OCI-LY7 (cell line): Measurements from ENCODE around the gene SRRT. TPM values are rescaled to one million over a fixed set of nuclear protein-coding genes. Genes with fewer than 3 reads are reported as not detected.

Experiments
- Bru-seq: library from RNA; stranded (reverse); fragments of 400-500 nt; gene quantifications from one replicate; lab custom pipeline; 2021; lab: Mats Ljungman, UMichigan
- BruChase-seq, 2 experiments: library from RNA; stranded (reverse); fragments of 400-500 nt; gene quantifications; one replicate each; lab custom pipeline; 2021; lab: Mats Ljungman, UMichigan
- BruUV-seq: library from RNA; stranded (reverse); fragments of 400-500 nt; replicated peaks from 2 replicates; lab custom pipeline; 2021; lab: Mats Ljungman, UMichigan
- CTCF ChIA-PET: fragments of 300-600 bp; sonication (Branson Sonifier 250); formaldehyde crosslinking; loops from one replicate; lab custom pipeline; 2022; ENCODE audit warnings: antibody characterized with exemption; ENCODE audit not compliant: unreplicated experiment; lab: Charles Lee
- POLR2A ChIA-PET: fragments of 300-600 bp; sonication (Branson Sonifier 250); formaldehyde crosslinking; loops from one replicate; lab custom pipeline; 2022; ENCODE audit warnings: antibody characterized with exemption; lab: Charles Lee
- DNase-seq: peaks from one replicate; pipeline ENCODE4 v3.0.0-alpha.2; 2015; ENCODE audit warnings: low spot score
- H2AFZ ChIP-seq: fragments of 200-600 bp; sonication (generic), shearing (Covaris generic); 2 replicates; pipeline ENCODE4 v1.6.1; 2014; ENCODE audit warnings: mild to moderate bottlenecking, antibody characterized with exemption, low read length, moderate library complexity
- H3K27ac ChIP-seq: fragments of 200-600 bp; sonication (generic); 2 replicates; pipeline ENCODE4 v1.5.1; 2014; ENCODE audit warnings: mixed run types, low read depth, mild to moderate bottlenecking, moderate library complexity, low read length, inconsistent platforms; ENCODE audit not compliant: poor library complexity, severe bottlenecking
- H3K36me3 ChIP-seq: fragments of 200-600 bp; sonication (generic); 2 replicates; pipeline ENCODE4 v1.6.1; 2014; ENCODE audit warnings: mild to moderate bottlenecking, antibody characterized with exemption, low read length, moderate library complexity, mixed read lengths; ENCODE audit not compliant: insufficient read depth
- H3K4me1 ChIP-seq: fragments of 200-600 bp; sonication (generic); 2 replicates; pipeline ENCODE4 v1.5.1; 2014; ENCODE audit warnings: mild to moderate bottlenecking, low read length; ENCODE audit not compliant: insufficient read depth, poor library complexity, severe bottlenecking
- H3K4me2 ChIP-seq: fragments of 200-600 bp; sonication (generic); 2 replicates; pipeline ENCODE4 v1.6.1; 2014; ENCODE audit warnings: mild to moderate bottlenecking, low read length
- H3K4me3 ChIP-seq: fragments of 200-600 bp; sonication (generic); 2 replicates; pipeline ENCODE4 v1.5.1; 2014; ENCODE audit warnings: mild to moderate bottlenecking, low read depth, low read length; ENCODE audit not compliant: poor library complexity, severe bottlenecking
- H3K79me2 ChIP-seq: fragments of 200-600 bp; sonication (generic); 2 replicates; pipeline ENCODE4 v1.6.1; 2016; ENCODE audit warnings: low read depth, mild to moderate bottlenecking, low read length, moderate library complexity, mixed read lengths; ENCODE audit not compliant: insufficient read depth
- H3K9me2 ChIP-seq: fragments of 200-600 bp; sonication (generic); 2 replicates; pipeline ENCODE4 v1.6.1; 2016; ENCODE audit warnings: mild to moderate bottlenecking, low read length, mixed read lengths; ENCODE audit not compliant: insufficient read depth
- H3K9me3 ChIP-seq: fragments of 200-600 bp; sonication (generic); 2 replicates; pipeline ENCODE4 v1.6.1; 2014; ENCODE audit warnings: mild to moderate bottlenecking, mixed run types, low read length, mixed read lengths
- H4K20me1 ChIP-seq: fragments of 200-600 bp; sonication (generic); 2 replicates; pipeline ENCODE4 v1.6.1; 2014; ENCODE audit warnings: mild to moderate bottlenecking, antibody characterized with exemption, low read length, moderate library complexity, mixed read lengths; ENCODE audit not compliant: insufficient read depth
- CTCF ChIP-seq: fragments of 200-600 bp; sonication (generic); conservative IDR thresholded peaks from 2 replicates; pipeline ENCODE4 v1.5.1; 2014; ENCODE audit warnings: mild to moderate bottlenecking, antibody characterized with exemption, low read length, moderate library complexity, mixed read lengths
- EZH2phosphoT487 ChIP-seq: fragments of 200-600 bp; sonication (generic); IDR thresholded peaks from 2 replicates; pipeline ENCODE4 v1.6.1; 2018; ENCODE audit warnings: low read depth, borderline replicate concordance, mild to moderate bottlenecking, mixed run types, antibody characterized with exemption, low read length, moderate library complexity, mixed read lengths
- intact Hi-C: fragments of 100-400 bp; cut with micrococcal nuclease; formaldehyde crosslinking; loops from one replicate; pipeline ENCODE4 v1.10.0; 2022; ENCODE audit not compliant: unreplicated experiment
- long read RNA-seq: library from polyadenylated mRNA; stranded (forward); transcript quantifications from one replicate; pipeline ENCODE4 v2.0.0, GENCODE V29; 2022
- total RNA-seq, 2 experiments: library from RNA; depleted of rRNA in 1 of 2; stranded (reverse); fragments of >200 nt in 1 of 2; shearing (Covaris generic) in 1 of 2; gene quantifications; 2 replicates each; pipeline ENCODE4 v1.2.3, GENCODE V29; 2014 to 2022

Gene SRRT
- total RNA-seq (2014; rRNA removed; shearing (Covaris generic)), result 154 and 174 TPM in 2 replicates
- total RNA-seq (2022), result 247 and 264 TPM in 2 replicates
- Bru-seq, nascent RNA, result percentile 89 among the genes with signal in this experiment
- percentile 97 among the genes with signal in this experiment for BruChase-seq, experiment 1, labeled RNA remaining after a 6-hour chase
- BruChase-seq, experiment 2, labeled RNA remaining after a 2-hour chase, result percentile 96 among the genes with signal in this experiment
- long read RNA-seq, transcript SRRT-215 (20 exons, 2,964 nt), result minor isoform, 81 of 359 reads
- long read RNA-seq, transcript SRRT-216 (20 exons, 2,955 nt), result minor isoform, 28 of 359 reads
- long read RNA-seq, transcript SRRT-217 (20 exons, 2,893 nt), result minor isoform, 24 of 359 reads
- long read RNA-seq, transcript SRRT-213 (20 exons, 2,905 nt), result major isoform, 134 of 359 reads
- long read RNA-seq, partial matches to known transcripts, result 60 of 359 reads
- long read RNA-seq, other reads (novel, unspliced or antisense), result 29 of 359 reads

GRCh38 chr7:100874577-100875355 lies at the start of gene SRRT:
SRRT (plus strand) TSS chr7:100875103; CDS start chr7:100875591, 488 bp downstream.
- Histone ChIP-seq H3K36me3 (peaks cover 37% of the 10 kb centered on the region), H2AFZ (peak within 1 kb of the TSS; percentile 67), H4K20me1 (peaks cover 9% of the 10 kb centered on the region), H3K9me3 (no peaks in the 10 kb centered on the region), H3K79me2 (peaks cover 48% of the 10 kb centered on the region), H3K4me2 (peak within 1 kb of the TSS; percentile 91), H3K4me1 (peaks cover 41% of the 10 kb centered on the region), H3K9me2 (no peaks in the 10 kb centered on the region), H3K27ac (peak within 1 kb of the TSS; percentile 76), H3K4me3 (peak within 1 kb of the TSS; percentile 78)
- POLR2A ChIA-PET, result interaction anchor here (0.6 to 2.6 kb wide), 9 partner anchors 13 to 983 kb away, joined by 3 to 40 read pairs (median 3); partner anchors contain the start of genes POP7, SLC12A9, TRIM56 and UFSP1
- TF ChIP-seq EZH2phosphoT487, result no peak
- no peak for TF ChIP-seq CTCF
- intact Hi-C loops, result no loop called here
- DNase-seq, result peak; percentile 99
- TSS peak; percentile 99 for BruUV-seq
- CTCF ChIA-PET, result interaction anchor here (0.6 to 1.1 kb wide), 3 partner anchors 13 to 52 kb away, joined by 3 to 7 read pairs (median 3); partner anchors contain the start of gene UFSP1

- TF ChIP-seq EZH2phosphoT487 (no peak), CTCF (no peak)
- DNase-seq, result no peak
- POLR2A ChIA-PET, result no interaction called here
- H2AFZ ChIP-seq, result no peak overlapping the region
- H3K4me2 ChIP-seq, result no peak overlapping the region
- H4K20me1 ChIP-seq, result no peaks in the 10 kb centered on the region
- H3K9me2 ChIP-seq, result no peaks in the 10 kb centered on the region
- no TSS peak for BruUV-seq
- H3K4me3 ChIP-seq, result no peak overlapping the region
- H3K36me3 ChIP-seq, result no peaks in the 10 kb centered on the region
- CTCF ChIA-PET, result no interaction called here
- no peak overlapping the region for H3K27ac ChIP-seq
- no peaks in the 10 kb centered on the region for H3K4me1 ChIP-seq
- no peaks in the 10 kb centered on the region for H3K79me2 ChIP-seq
- intact Hi-C loops, result no loop called here
- H3K9me3 ChIP-seq, result no peaks in the 10 kb centered on the region
Observed at GRCh38 chr7:100825215-100825671, 49.7 kb upstream of the SRRT start.
